HG03196 (cell line): ENCODE measurements around the gene ACE2.

Experiments
- ATAC-seq: cut with Tn5 transposase; IDR thresholded peaks from one replicate; pipeline ENCODE4 v1.9.1; 2021; ENCODE audit not compliant: unreplicated experiment

ACE2 gene

GRCh38 chrX:15579778-15580747 lies 20.7 kb downstream of the ACE2 start:
- ATAC-seq, result no peak

DNA sequence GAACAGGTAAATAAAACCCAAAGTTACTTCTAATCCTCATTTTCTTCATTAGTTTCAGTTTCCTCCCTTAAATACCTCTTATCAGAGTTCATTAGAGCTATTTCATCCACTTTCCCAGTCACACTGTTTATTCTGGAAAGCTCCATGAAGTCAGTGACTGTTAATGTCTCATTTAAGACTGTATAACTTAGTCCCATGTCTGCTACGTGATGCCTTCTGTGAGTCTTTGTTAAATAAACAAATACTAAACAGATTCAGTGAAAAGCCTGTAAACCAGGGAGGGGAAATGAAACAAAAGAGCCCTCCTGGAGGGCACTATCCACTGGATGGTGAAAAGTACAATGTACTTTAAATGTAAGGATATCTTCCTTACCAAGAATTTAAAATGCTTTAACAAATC lies 24.7 kb downstream of the ACE2 start:
- no peak for ATAC-seq

- no peak for ATAC-seq
Observed at GRCh38 chrX:15574017-15574416, 26.7 kb downstream of the ACE2 start.

GRCh38 chrX:15570145-15570544 lies 30.6 kb downstream of the ACE2 start:
- ATAC-seq, result no peak

DNA sequence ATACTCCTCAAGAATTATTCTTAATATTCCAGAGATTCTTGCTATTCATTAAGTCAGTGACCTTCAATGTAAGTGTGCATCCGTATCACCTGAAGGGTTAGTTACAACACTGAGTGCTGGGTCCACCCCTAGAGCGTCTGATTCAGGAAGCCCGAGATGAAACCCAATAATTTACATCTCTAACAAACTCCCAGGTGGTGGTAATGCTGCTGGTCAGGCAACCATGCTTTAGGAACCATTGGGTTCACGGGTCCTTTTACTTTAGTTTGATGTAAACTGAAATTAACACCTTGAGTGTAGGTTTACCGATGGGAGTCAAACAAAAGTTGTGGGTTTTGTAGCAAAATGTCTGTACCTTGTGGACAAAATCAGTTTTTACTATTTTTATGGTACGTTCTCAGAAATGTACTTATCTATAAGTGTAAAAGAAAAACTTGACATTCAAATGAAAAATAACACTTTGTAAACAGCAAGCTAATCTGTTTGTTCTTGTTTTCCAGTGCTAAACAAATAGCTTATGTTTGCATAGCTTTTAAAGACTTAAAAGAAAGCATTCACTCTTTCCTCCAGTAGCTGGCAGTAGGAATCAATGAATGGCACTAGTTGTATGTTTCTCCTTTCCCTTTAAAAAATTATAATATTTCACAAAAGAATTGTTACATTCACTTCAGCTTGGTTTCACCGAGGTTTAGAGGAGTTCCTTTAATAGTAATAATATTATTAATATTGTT lies 32.7 kb downstream of the ACE2 start:
- no peak for ATAC-seq

GRCh38 chrX:15567267-15567666 lies 33.5 kb downstream of the ACE2 start:
- ATAC-seq, result no peak

DNA sequence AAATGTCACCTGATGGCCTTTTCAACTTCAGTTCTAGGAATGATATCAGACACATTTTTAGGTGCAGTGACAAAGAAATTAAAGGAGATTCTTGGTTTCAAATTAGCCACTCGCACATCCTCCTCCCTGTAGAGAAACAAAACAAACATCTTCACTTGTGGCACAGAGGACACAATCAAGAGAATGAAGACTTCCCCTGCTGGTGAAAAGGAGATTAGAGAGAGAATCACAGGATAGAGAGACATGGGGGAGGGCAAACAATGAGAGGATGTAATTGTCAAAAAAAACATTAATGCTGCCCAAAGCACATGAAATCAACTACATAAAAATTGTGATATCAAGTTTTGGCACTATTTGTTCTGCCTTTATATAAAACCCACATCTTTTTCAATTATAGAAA lies 34.5 kb downstream of the ACE2 start:
- no peak for ATAC-seq

- ATAC-seq, result no peak
Observed at GRCh38 chrX:15564981-15565579, 35.7 kb downstream of the ACE2 start.

- ATAC-seq, result no peak
Observed at GRCh38 chrX:15563056-15563455, 37.7 kb downstream of the ACE2 start.

- ATAC-seq, result no peak
Observed at GRCh38 chrX:15560924-15561323, 39.8 kb downstream of the ACE2 start.

- ATAC-seq, result no peak
Observed at GRCh38 chrX:15559227-15559626, 41.5 kb downstream of the ACE2 start.

GRCh38 chrX:15549189-15550012 lies 51.4 kb downstream of the ACE2 start:
- ATAC-seq, result no peak

GRCh38 chrX:15547356-15547755 lies 53.4 kb downstream of the ACE2 start:
- no peak for ATAC-seq

- ATAC-seq, result no peak
Observed at GRCh38 chrX:15546745-15547144, 54.0 kb downstream of the ACE2 start.

DNA sequence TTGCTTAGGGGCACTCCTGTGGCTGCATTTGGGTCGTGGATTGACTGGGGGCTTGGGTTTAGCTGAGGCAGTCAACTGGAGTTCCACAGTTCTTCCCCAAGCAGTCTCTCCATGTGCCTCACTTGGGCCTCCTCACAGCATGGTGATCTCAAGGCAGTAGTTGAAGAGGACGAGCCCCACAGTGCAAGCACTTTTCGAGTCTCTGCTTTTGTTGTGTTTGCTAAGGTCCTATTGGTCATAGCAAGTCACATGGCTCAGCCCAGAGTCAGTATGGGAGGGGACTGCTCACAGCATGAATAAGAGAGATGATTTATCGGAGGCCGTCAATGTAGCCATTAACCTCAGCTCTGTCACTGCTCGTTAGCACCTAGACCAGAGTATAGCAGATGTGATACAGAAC lies 70.4 kb downstream of the ACE2 start:
- no peak for ATAC-seq

DNA sequence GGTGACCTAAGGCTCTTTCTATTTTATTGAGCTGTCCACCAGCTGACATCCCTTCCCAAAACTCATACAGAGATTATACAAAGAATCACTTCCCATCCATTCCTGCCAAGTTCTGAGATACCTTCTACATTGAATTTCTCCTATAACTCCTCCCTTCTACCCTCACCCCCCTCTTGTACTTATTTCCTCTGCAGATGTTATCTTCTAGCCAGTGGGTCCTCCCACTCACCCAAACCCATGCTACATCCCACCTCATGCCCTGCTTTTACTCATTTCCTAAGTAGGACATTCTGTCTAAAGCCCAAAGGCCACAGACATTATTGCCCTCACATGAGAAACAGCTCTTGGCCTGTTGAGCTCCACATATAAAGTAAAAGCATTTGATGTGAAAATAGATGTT lies 71.6 kb downstream of the ACE2 start:
- ATAC-seq, result no peak

DNA sequence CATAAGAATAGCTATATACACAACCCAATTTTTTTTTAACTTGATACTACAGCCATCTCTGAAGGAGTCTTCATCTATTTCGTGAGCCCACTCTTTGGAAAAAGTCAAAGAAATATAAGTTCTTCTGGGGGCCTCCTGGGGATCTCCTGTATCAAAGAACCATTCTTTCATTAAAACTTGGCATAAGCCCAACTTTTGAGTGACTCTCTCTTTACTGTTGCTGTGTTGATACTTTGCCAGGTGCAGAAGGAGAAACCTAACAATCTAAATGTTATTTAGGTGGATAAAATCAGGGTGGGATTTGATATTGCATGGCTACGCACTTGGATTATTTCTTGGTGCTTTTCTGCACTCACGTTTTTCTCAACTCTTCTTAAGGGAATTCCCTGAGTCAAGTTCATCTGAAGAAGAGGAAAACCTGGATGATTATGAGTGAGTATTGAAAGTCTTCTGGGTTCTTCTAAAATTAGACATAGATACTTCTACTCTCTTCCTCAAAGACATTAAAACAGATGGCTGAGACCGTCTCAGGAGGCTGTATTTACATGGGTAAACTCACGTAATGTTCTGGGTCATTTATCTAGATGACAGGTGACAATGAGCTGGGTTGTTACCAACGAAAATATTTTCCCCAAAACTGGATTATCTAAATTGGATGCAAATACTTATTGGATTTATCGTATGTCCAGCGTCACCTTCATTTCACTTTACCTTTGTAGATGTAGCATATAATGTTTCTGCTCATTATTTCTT lies 74.9 kb downstream of the ACE2 start:
- ATAC-seq, result no peak

- no peak for ATAC-seq
Observed at GRCh38 chrX:15524417-15524816, 76.3 kb downstream of the ACE2 start.

GRCh38 chrX:15523088-15523487 lies 77.7 kb downstream of the ACE2 start:
- ATAC-seq, result no peak

GRCh38 chrX:15522464-15522863 lies 78.3 kb downstream of the ACE2 start:
- ATAC-seq, result no peak
